CD4-positive, alpha-beta T cell treated with Interleukin-15 for 1 hour (primary cell): ENCODE data around the gene SEL1L.
A peak's percentile ranks its signal among the peaks of the same experiment; 100 is the strongest.
"Not testable (repeated sequence)": the region's sequence is repeated elsewhere in the genome, so short reads cannot be mapped to it uniquely, and the experiment has no call there.

ENCODE experiments used
- DNase-seq: peaks from one replicate; pipeline ENCODE4 v3.0.0-alpha.2; 2020

The SEL1L gene

DNA sequence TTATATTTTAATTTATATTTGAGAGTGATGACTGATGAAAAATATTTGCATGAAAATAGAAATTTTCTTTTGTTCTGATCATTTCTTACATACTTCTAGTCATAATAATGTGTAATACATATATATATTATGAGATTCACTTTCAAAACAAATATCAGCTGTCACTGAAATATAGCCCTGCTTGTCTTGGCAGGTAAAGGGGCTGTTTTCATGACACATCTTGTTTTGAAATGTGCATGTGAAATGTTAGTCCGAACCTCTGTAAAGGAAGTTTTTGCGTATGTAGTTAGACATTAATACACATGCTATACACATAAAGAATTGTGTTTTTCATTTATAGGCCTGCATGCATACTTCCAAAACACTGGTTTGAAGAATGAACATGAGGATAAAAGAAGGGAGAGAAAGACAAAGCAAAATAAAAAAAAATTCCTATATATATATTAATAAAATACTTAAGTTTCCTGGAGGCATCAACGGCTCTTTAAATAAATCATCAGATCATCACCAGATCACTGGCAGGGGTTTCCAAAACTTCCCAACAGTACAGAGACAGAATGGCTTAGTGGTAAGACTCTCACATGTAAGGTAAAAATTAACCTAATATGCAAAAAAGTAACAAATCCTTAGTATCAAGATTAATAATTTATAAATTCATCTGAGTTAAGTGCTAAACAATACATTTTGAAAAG lies 60.1 kb downstream of the SEL1L start:
- no peak for DNase-seq

DNA sequence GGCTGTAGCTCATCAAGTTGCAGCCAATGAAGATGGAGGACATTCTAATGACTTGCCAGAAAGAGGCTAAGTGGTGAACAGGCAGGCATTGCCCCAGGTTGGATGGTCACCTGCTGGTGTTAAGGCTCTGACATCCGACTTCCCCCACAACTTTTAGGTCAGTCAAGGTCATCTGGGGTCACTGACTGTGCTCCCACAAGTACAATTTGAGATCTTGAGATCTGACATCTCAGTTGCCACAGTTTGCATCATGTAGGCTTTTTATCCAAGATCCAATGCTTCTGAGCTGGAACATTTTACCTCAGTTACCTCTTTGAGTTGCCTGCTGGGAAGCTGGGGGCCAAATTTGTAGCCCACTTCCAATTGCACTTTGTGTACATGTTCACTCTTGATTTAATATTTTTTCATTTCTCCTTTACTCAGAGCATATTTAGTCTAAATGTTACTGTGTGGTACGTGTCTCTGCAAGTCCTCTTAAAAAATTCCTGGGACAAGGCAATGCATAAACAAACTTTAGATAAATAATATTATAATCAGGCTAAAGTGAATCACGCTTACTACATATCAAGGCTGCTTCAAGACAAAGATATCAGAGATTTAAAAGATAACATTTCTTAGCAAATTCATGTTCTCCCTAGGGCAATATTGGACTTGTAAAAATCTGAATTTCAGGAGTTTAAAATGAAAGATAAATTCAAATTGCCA lies 61.4 kb downstream of the SEL1L start:
- no peak for DNase-seq

GRCh38 chr14:81471062-81471461 lies 62.6 kb downstream of the SEL1L start:
- no peak for DNase-seq

- not testable (repeated sequence) for DNase-seq
These were observed 63.2 kb downstream of the SEL1L start for GRCh38 chr14:81470557-81470826.

- DNase-seq: no peak
These were observed 66.8 kb downstream of the SEL1L start for GRCh38 chr14:81466854-81467253.

- no peak for DNase-seq
These were observed 68.0 kb downstream of the SEL1L start for GRCh38 chr14:81465507-81466228.

GRCh38 chr14:81465003-81465392 lies 68.7 kb downstream of the SEL1L start:
- not testable (repeated sequence) for DNase-seq

DNA sequence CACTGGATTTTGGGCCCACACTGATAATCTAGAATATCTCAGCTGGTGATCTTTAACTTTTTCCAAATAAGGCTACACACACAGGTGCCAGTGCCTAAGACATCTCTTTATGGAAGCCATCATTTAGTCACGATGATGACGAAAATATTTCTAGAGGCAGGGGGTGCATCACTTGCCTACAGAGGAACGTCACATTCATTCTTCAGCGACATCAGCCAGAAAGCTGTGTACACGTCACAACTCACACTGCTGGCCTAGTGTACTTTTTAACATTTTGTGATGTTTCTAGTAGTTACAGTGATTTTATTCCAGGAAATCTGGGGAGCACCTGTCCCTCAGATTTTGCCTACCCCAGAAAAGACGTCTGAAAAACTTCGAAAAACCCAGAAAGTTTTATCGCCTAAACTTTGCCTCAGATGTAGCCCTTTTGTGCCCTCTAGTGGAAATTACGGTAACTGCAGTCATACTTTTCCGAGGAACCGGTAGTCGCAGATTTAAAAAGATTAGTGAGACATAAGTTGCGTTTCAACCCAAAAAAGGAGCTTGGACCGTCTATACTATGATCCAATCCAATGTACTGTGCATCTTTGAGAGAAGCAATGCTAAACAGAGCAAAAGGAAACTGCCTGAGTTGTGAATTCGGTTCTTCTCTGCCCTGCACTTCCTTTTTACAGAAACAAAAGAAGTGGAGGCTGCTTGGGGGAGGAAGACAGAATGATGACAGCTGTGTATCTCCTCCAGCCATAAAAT lies 69.2 kb downstream of the SEL1L start:
- peak; percentile 28 for DNase-seq

GRCh38 chr14:81462356-81462755 lies 71.3 kb downstream of the SEL1L start:
- DNase-seq: not testable (repeated sequence)

DNA sequence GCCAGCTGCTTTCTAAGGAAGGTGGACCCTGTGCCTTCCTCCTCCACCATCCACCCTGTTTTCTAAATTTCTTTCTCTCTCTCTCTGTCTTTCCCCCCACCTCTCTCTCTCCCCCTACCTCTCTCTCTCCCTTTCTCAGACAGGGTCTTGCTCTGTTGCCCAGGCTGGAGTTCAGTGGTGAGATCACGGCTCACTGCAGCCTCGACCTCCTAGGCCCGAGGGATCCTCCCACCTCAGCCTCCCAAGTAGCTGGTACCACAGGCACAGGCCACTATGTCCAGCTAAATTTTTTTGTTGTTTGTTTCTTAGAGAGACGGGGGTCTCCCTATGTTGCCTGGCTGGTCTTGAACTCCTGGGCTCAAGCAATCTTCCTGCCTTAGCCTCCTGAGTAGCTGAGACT lies 73.7 kb downstream of the SEL1L start:
- DNase-seq: no peak

GRCh38 chr14:81458352-81458751 lies 75.3 kb downstream of the SEL1L start:
- no peak for DNase-seq

DNA sequence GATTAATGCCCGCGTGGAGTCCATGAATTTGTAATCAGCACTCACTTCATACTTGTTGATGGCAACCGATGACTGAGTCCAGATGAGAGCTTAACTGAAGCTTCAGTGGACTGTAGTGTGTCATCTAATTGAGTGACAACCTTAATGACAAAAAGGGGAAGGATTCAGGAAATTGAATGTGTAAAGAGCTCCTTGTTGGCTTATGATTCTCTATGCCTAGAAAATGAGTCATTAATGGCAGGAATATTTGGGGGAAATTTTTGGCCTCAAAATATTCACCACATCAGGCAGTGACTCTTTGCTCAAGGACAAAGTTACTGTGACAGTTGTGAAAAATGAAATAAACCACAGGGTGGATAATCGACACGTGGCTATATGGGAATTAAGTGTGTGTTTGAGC lies 78.3 kb downstream of the SEL1L start:
- no peak for DNase-seq

- no peak for DNase-seq
These were observed 79.0 kb downstream of the SEL1L start for GRCh38 chr14:81454572-81455218.

DNA sequence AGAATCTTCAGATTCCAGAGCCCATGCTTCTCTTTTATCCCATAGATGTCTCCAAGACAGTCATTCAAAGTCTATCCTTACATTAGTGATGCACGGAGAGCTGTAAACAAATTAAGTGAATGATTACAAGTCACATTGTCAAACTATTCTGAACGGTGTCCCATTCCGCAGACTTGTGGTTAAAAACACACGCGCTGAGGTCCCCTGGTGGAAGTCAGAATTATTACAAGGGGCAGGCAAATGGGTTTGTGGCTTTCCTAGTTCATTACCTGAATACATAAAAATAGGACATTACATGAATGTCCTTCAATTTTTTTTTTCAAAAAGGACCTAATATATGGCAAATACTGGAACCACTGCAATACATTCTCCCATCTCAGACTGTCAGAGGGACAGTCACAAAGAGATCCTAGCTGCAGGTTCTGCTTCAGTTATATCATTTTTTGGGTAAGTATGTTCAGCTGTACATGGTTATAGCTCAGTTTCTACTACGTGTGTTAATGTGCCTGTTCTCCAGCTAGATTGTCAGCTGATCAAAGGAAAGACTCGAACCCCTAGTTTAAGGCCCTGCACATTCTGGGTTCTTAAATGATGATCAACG lies 80.4 kb downstream of the SEL1L start:
- DNase-seq: peak; percentile 33

DNA sequence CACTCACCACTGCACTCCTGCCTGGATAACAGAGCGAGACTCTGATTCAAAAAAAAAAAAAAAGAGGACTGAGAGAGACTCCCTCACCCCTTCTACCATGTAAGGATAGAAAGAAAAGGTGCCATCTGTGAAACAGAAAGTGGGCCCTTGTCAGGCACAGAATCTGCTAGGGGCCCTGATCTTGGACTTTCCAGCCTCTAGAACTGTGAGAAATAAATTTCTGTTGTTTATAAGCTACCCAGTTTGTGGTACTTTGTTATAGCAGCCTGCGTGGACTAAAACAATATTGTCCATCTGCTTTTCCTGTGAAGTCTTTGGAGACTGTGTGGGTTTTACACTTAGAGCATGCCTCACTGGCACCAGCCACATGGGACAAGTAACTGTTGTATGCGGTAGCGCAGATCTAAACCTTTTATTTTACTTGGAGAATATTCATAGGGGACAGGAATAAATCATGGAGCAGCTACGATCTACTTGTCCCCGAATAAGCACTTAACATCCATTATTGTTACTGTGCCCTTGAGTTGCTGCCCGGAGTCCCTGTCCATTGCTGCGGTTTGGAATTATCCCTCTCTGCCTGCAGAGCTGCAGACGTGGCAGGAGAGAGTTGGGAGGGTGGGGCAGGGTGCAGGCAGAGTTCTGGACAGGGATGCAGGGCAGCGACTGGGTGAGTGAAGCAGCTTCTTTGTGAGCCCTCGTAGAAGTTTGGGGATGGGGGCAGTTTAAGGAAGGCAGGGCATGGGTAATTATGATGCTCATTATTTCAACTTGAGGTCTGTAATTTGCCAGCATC lies 81.1 kb downstream of the SEL1L start:
- no peak for DNase-seq

GRCh38 chr14:81450976-81451375 lies 82.7 kb downstream of the SEL1L start:
- no peak for DNase-seq

GRCh38 chr14:81450100-81450531 lies 83.5 kb downstream of the SEL1L start:
- no peak for DNase-seq

DNA sequence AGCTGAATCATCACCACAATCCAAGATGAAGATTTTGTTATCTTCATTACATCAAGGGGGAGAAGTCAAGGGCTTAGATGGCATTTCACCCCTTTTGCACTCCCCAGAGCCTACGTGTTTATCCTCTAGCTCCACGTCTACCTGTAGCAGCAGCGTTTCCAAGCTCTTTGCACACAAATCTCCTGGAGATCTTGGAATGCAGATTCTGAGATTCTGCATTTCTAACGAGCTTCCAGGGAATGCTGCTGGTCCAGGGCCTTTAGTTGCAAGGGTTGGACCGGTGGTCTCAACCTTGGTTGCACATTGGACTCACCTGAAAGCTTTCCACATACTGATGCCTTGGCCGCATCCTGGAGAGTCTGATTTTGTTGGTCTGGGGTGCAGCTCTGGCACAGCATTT lies 84.1 kb downstream of the SEL1L start:
- no peak for DNase-seq

GRCh38 chr14:81449114-81449513 lies 84.5 kb downstream of the SEL1L start:
- no peak for DNase-seq

- DNase-seq: no peak
These were observed 86.5 kb downstream of the SEL1L start for GRCh38 chr14:81447021-81447764.
